Bronchial epithelial cell (primary cell): Measurements from ENCODE around the gene GOLGA8K. TPM values are rescaled to one million over a fixed set of nuclear protein-coding genes. Genes with fewer than 3 reads are reported as not detected.

Source experiments
- total RNA-seq: library from RNA; depleted of rRNA; stranded (reverse); fragments of >200 nt; gene quantifications from 2 replicates; pipeline ENCODE4 v1.2.1, GENCODE V29; 2014

The GOLGA8K gene
- total RNA-seq, 1 donor from 2014 or later = 0.26 TPM

Other genes starting within 250 kb of the GOLGA8K start
- gene GOLGA8O, start 52.3 kb upstream of the GOLGA8K start, total RNA-seq = 0.51 TPM in 1 of 2 replicates, not detected in the other
- gene GOLGA8N, start 190.2 kb upstream of the GOLGA8K start, total RNA-seq = 1.6 and 5.2 TPM in 2 replicates
- 1.1 and 1.2 TPM in 2 replicates for gene ARHGAP11A, start 212.2 kb upstream of the GOLGA8K start, total RNA-seq
- gene SCG5, start 238.4 kb upstream of the GOLGA8K start, total RNA-seq = 3.7 and 11.8 TPM in 2 replicates